ENCODE data around the gene EID3.

Gene EID3

GRCh38 chr12:104353012-104353981 lies 49.8 kb downstream of the EID3 start:
- no peak for TF ChIP-seq MAX (IDR thresholded peaks at IDR 0.05)
- TF ChIP-seq, protein P1, sequence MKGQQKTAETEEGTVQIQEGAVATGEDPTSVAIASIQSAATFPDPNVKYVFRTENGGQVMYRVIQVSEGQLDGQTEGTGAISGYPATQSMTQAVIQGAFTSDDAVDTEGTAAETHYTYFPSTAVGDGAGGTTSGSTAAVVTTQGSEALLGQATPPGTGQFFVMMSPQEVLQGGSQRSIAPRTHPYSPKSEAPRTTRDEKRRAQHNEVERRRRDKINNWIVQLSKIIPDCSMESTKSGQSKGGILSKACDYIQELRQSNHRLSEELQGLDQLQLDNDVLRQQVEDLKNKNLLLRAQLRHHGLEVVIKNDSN (IDR thresholded peaks at IDR 0.05): no peak
- TF ChIP-seq, protein P2, sequence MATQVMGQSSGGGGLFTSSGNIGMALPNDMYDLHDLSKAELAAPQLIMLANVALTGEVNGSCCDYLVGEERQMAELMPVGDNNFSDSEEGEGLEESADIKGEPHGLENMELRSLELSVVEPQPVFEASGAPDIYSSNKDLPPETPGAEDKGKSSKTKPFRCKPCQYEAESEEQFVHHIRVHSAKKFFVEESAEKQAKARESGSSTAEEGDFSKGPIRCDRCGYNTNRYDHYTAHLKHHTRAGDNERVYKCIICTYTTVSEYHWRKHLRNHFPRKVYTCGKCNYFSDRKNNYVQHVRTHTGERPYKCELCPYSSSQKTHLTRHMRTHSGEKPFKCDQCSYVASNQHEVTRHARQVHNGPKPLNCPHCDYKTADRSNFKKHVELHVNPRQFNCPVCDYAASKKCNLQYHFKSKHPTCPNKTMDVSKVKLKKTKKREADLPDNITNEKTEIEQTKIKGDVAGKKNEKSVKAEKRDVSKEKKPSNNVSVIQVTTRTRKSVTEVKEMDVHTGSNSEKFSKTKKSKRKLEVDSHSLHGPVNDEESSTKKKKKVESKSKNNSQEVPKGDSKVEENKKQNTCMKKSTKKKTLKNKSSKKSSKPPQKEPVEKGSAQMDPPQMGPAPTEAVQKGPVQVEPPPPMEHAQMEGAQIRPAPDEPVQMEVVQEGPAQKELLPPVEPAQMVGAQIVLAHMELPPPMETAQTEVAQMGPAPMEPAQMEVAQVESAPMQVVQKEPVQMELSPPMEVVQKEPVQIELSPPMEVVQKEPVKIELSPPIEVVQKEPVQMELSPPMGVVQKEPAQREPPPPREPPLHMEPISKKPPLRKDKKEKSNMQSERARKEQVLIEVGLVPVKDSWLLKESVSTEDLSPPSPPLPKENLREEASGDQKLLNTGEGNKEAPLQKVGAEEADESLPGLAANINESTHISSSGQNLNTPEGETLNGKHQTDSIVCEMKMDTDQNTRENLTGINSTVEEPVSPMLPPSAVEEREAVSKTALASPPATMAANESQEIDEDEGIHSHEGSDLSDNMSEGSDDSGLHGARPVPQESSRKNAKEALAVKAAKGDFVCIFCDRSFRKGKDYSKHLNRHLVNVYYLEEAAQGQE (IDR thresholded peaks at IDR 0.05; ENCODE audit: low read depth): no peak
- TF ChIP-seq CREB1 (IDR thresholded peaks at IDR 0.05; ENCODE audit: low read depth): no peak
- no peak for TF ChIP-seq YY1 (IDR thresholded peaks at IDR 0.05; ENCODE audit: low read depth)
- no peak for TF ChIP-seq TCF12 (IDR thresholded peaks at IDR 0.05; ENCODE audit: low read depth)
- TF ChIP-seq TEAD4 (IDR thresholded peaks at IDR 0.05): no peak
- TF ChIP-seq EGR1 (IDR thresholded peaks at IDR 0.05): no peak

- no peak for TF ChIP-seq MAX (IDR thresholded peaks at IDR 0.05)
- TF ChIP-seq NFIC (IDR thresholded peaks at IDR 0.05): no peak
- TF ChIP-seq TEAD4 (IDR thresholded peaks at IDR 0.05): no peak
These were observed 50.8 kb downstream of the EID3 start for GRCh38 chr12:104354167-104354867.

Measured in Ishikawa (cell line).